Jurkat, Clone E6-1 (cell line): ENCODE data around the gene IFNG-AS1. TPM values are rescaled to one million over a fixed set of nuclear protein-coding genes. Genes with fewer than 3 reads are reported as not detected.

Experiments
- DNase-seq: peaks from one replicate; pipeline ENCODE4 v3.0.0-alpha.2; 2011; ENCODE audit warnings: low read depth, low spot score
- H3K4me3 ChIP-seq: 2 replicates; pipeline ENCODE4 v1.5.1; 2011; ENCODE audit warnings: mild to moderate bottlenecking, low read length, control low read depth, moderate library complexity
- polyA plus RNA-seq: library from polyadenylated mRNA; unstranded; fragments of >200 nt; gene quantifications from one replicate; pipeline ENCODE4 v1.2.1, GENCODE V29; 2012; ENCODE audit warnings: missing spikeins; ENCODE audit not compliant: insufficient read length, insufficient read depth

Gene IFNG-AS1
- polyA plus RNA-seq = not detected

DNA sequence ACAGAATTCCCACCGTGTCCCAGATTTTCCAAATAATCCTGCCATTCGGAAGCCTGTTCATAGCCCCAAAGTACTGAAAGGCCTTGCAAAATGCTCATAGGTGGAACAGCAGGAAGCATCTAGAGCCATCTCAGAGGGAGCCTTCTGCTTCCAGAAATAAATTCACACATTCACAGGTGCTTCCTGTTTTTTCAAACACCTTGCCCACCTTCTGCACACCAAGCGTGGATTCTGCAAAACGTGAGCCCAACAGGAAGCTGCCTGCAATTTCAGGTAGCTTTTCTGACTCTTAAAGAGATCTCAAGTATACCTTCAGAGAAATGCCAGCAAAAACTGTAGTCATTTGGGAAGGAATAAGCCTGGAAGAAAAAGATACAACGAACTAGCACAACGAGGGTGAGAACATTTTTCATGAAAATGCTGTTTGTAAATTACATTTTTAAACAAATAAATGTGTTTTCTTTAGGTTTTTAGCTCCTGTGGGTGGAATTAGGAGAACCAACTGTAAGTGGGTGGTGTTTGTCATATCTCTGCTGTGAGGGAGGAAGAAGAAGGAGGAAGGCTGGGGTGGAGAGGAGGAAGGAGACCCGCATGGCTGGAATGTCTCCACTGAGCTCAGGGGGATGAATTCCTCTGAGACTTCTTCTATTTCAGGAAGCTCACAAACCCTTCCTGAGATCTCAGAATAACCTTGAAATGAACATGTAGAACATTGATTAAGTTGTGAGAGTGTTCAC lies at the start of gene IFNG-AS1:
Gene IFNG-AS1 (plus strand): TSS at position 264 of the 737 bp plus-strand sequence.
- no peak within 1 kb of the TSS for H3K4me3 ChIP-seq
- DNase-seq = no peak

DNA sequence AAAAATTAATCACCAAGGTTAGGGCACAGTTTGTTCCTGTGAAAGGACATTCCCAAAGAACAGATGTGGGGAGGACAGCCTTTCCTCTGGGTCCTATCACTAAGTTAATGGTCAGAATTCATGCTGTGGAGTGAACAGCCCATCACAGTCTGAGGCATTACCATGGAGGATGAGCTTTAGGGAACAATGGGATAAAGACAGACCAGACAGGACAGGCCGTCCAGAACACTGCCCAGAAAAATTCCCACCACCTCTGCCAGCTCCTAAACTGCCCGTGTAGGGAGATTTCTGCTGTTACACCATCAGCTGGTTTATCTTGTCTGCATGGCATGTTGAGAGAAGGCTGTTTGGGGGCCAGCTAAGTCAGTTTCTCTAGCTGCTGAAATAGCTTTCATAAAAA lies 49.6 kb upstream of the IFNG-AS1 start:
- H3K4me3 ChIP-seq = no peak overlapping the region
- DNase-seq = no peak

DNA sequence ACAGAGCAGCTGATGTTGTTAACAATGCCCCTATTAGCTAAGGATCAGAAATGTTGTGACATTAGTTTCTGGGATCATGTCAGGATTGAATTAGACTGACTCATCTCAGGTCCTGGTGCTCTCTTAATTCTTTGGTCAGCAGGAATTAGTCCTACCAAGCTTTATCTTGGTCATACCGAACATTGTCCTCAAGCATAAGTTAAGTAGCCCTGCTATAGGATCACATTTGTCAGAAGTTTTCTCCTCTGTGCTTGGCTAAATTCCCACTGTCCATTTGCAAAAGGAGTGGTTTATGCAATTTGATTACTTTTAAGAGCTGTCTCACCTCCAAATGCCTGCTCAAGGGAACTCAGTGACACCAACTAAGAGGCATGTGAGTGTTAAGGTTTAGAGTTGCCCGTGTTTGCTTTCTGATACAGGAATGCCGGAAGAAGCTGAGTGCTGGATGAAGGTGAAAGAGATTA lies 48.4 kb upstream of the IFNG-AS1 start:
- no peak overlapping the region for H3K4me3 ChIP-seq
- no peak for DNase-seq

DNA sequence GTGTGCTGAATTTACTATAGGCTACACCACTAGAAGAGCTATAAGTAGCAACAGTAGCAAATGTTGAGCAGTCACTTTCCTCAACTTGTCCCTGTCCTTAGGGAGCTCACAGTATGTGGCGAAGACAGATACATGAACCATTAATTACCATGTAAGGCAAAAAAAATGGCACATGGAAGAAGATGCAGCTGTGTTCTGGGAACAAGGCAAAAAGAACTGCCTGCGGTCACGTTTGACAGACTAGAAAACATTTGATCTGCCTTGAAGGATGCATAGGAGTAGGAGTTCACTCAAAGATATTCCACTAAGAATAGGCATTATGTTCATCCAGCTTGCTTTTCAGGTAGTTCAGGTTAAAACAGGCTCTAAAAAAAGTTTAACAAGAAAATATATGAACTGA lies 46.5 kb upstream of the IFNG-AS1 start:
- no peak for DNase-seq
- H3K4me3 ChIP-seq = no peak overlapping the region

DNA sequence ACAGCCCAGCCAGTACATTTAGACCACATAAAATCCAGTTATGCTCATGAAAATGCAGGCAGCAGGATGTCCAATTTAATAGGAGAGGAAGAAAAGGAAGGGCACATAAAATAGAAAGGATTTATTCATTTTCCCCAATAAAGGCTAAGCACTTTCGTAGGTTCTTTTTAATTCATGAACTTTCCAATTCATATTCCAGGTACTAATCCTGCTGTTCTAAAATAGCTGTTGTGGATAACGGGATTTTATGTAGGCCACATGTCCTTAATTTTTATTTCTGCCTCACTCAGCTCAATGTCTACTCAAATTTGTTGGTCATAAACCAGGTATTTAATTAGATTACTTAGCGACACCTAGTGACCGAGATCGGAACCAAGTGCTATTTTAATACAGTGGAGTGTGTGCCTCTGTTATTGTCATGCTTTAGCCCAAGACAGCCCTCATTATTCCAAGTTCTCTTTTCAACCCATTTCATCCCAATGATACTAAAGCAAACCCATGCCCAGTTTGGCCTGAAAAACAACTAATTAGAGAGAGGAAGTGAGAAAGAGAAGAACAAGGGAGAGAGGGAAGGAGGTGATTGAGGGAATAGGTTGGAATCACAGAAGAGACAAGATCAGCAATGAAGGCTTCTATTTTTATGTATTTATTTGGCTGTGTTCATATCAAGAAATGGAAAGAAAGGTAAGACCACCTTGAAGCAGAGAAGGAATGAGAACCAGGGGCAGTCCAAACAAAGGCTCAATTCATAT lies 45.9 kb upstream of the IFNG-AS1 start:
- no peak overlapping the region for H3K4me3 ChIP-seq
- DNase-seq = peak; percentile 55

DNA sequence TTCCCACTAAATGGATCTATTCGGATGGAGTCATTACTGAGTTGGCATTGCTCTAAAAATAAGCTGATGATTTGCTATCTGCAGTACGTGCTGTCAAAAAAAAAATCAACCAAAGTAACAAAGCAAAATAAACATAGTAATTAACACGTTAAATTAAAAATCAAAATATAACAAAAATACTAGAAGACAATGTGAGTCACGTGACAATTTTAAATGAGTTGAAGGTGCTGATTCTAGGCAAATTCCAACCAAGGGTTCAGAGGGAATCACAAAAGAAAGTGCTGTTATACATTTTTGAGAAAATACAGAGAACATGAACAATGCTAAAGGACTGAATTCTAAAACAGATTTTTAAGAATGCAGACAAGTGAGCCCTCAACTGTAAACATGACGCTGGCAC lies 45.2 kb upstream of the IFNG-AS1 start:
- DNase-seq = no peak
- no peak overlapping the region for H3K4me3 ChIP-seq

DNA sequence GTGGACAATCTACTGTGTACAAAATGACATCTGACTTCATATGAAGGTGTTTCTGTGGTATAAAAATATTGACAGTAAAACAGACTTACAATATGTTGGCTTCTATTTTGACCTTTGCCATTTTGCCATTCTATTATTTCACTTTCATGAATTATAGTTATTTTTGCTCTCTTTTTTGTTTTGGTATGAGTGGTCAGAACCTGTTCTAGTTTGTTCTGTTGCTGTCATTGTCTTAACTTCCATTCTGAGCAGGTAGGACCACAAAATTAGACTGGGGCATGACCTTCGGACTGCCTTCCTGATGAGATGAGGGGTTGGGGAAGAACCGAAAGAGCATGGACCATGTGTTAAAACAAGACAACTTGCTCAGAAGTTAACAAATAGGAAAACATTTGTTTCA lies 36.5 kb upstream of the IFNG-AS1 start:
- DNase-seq = no peak
- H3K4me3 ChIP-seq = no peak overlapping the region

DNA sequence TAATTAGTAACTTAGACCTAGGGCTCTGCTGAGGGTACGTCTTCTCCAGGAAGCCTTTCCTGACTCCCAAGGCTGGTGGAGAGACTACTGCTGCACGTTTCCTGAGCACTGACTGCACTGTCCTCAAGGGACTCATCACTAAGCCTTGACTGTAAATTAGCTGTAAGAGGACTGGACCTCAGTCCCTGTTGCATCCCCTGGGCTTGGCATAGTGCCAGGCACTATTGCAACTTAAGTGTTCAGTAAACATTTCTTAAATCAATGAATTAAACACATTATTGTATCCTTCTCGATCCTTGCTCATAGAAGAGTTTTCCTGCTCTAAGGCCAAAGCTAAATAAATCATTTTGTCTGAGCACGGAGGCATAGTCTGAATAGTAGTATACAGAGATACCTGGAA lies 31.9 kb upstream of the IFNG-AS1 start:
- DNase-seq = no peak
- no peak overlapping the region for H3K4me3 ChIP-seq

DNA sequence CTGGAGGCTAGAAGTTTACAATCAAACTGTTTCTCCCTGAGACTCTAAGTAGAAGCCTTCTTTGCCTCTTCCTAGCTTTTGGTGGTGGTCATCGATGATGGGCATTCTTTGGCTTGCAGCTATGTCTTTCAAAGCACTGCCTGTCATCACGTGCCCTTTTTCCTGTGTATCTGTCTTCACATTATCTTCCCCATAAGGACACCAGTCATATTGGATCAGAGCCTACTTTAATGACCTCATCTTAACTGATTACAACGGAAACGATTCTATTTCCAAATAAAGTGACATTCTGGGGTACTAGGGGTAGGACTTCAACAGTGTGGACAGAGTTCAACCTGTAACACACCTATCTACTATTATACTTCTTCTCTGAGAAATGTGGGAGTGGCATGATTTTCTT lies 31.1 kb upstream of the IFNG-AS1 start:
- no peak for DNase-seq
- no peak overlapping the region for H3K4me3 ChIP-seq

DNA sequence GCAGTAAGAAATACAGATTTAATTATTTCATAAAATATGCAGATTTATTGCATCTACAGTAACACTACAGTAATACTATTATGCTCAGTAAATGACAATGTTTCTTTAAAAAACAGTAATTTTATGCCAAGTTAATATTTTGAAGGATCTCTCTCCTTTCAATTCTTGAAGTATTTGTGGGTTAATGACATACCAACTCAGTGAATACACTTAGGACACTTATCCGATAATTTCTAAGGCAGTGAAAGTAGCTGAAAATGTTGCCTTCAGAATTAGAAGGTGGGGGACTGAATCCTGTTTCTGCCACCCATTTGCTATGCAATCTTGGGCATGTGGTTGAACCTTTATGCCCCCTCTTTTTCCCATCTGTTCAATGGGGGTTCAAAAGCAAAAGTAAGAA lies 24.8 kb upstream of the IFNG-AS1 start:
- no peak overlapping the region for H3K4me3 ChIP-seq
- DNase-seq = no peak

DNA sequence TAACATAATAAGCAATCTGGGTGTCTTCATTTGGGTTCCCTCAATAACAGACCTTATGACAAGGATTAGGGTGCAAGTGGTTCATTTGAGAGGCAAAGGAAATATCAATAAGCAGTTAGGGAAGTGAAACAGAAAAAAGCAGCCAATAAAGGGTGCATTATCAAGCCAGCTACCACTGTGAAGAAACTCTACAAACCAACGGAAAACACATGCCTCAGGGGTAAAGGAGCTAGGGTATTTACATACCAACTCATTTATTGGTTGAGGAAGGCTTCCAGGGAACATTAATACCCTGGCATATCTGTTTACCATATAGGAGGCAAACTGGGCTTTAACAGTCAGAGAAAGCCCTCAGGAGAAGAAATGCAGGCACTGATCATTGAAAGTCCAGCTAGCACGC lies 22.7 kb upstream of the IFNG-AS1 start:
- DNase-seq = no peak
- no peak overlapping the region for H3K4me3 ChIP-seq

DNA sequence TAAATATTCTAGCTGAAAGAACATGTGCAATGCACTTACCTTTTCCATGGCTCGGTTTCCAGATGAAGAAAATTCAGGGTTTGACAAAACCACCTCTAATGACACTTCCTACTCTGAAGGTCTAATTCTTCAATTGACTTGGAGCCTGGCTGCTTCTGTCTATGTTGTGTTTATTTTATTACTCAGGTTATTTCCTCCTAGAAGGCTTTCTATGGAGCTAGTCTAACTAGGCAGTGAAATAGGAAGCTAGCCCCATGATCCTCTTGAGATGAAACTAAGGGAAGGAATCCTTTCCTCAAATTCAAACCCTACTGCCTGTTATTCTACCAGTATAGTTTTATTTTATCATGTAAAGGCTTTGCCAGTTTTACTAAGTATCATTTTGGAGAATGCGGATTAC lies 20.9 kb upstream of the IFNG-AS1 start:
- H3K4me3 ChIP-seq = no peak overlapping the region
- DNase-seq = no peak

DNA sequence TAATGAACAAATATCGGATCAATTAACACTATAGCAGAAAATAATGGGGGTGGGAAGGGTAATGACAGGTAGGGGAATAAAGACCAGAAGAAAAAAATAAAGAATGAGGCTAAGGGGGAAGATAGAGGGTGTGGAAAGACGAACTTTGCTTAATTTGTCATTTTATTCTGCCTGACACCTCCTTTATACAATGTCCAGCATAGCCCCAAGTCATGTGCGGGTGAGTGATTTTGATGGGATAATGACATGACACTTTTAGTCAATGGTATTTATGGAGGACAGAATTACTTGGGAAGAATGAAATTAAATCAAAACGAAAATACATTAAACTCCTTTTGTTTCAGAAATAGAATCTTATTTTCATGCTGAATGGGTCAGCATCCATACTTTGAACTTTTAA lies 20.5 kb upstream of the IFNG-AS1 start:
- DNase-seq = no peak
- no peak overlapping the region for H3K4me3 ChIP-seq

DNA sequence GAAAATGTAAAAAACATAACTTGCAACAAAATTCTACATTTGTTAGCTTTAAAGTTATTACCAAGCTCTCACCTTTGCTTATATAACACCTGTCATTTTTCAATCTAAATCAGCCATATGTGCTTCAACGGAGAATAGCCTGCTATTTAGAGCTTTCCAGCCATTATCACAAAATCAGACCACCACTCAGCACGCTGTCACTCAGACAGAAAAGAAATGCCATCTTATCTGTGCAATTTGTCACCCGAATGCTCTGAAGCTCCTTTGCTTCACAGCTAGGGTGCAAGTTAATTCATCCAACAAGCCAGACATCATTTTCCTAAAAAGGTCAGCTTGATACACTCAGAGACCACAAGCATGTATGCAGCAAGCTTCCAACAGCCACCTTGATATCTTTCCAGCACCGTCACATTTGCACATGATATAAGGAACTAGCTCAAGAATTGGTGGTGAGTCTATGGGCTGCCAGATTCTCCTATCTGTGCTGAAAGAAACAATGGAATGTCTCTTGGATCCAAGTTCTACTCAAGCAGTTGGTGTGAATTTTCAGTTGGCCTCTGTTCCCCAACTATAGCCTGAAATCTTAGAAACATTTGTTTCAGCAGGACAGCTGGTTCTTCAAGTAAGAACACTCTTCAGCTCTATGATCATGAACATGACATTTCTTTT lies 20.0 kb upstream of the IFNG-AS1 start:
- DNase-seq = no peak
- H3K4me3 ChIP-seq = no peak overlapping the region

DNA sequence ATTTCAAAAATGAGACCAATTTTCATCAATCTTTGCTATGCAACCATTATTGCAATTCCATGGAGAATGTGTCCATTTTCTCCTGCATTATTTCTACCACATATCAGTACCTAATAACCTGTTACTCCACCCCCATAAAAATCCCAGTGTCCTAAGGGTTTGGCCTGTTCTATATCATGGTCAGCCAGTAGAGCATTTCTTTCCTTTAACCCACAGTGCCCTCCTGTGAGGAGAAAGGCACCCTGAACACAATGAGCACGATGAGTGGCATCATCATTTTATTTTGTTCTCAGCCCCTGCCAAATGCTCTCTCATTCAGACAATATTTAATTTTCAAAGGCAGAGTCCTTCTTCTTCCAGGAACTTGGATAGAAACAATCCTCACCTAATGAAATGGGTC lies 11.6 kb upstream of the IFNG-AS1 start:
- DNase-seq = no peak

DNA sequence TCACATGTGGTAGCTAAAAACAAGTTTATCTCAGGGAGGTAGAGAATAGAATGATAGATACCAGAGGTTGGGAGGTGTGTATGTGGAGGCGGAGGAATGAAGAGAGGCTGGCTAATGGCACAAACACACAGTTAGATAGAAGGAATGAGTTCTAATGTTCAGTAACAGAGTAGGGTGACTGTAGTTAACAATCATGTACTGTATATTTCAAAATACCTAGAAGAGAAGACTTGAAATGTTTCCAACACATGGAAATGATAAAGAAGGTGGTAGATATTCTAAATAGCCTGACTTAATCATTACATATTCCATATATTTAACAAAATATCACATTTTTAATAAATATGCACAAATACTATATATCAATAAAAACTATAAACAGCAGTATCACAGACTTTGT lies 8.9 kb upstream of the IFNG-AS1 start:
- no peak for DNase-seq
- H3K4me3 ChIP-seq = no peak overlapping the region

More for the DNA sequence above, 11.6 kb upstream of the IFNG-AS1 start:
- H3K4me3 ChIP-seq = no peak overlapping the region

DNA sequence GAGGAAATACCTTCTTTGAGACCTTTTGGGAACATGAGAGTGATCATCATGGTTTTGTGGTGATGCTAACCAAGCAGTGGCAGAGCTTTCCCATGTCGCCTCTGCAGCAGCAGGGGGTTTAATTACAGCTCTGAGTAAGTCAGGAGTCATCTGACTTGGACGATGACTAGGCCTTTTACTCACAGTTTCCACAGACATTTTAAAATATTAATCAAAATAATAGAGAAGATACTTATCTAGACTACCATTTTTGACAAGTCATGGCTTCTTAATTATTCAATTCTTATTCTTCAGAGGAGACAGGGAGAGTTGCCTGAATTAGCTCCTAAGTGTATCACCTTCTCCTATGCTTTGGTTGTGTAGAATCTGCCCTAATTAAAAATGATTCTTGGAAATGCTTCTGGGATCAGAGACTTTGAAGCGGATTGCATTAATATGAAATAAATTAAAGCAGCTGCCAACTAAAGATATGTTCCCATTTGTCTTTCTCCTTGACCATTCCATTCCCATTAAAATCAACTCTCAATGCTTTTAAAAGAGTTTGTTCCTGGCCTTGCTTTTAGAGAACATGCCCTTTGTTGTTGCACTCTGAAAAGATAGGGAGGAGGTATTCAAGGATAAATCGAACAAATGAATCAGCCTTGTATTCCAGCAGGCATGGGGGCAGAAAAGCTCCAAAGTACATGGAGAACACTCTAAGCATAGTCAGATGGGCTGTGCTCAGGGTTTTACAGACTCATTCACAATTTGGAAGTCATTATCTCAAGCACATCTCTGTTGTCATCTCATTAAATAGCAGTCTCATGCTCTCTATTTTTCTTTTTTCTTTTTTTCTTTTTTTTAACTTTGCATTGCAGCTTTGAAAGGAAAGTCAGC lies 7.7 kb upstream of the IFNG-AS1 start:
- DNase-seq = no peak
- H3K4me3 ChIP-seq = no peak overlapping the region

DNA sequence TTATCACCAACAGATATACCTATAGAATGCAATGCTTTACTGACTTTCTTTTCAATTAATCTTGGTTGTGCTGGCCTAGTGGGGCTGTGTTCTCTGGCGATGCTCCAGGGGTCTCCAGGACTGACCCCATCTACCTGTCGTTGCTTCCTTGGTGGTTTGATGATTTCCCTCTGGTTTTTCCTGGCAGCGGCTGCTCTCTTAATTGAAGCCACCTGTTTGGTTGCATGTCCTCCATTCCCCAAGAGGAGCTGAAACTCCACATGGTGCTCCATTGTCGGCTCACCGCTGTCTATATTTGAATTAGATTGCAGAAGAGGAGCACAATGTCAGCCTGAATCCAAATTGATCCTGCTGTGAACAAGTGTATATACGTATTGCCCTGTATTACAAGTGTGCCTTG lies 7.1 kb upstream of the IFNG-AS1 start:
- no peak for DNase-seq
- no peak overlapping the region for H3K4me3 ChIP-seq

DNA sequence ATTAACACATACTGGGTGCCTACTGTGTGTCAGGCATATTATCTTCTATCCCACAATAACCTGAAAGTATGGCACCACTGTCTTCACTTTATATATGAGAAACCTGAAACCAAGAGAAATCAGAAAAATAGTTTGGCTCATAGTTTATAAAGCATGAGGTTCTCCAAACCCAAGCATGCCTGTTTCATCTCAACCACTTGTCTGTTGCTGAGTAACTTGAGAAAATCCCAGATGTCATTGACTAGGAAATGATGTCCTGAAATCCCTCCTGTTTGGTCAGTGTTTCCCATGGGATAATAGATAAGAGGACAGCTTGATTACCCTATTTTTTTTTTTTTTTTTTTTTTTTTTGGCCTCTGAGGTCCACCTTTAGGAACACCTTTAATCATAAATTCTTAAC lies 2.6 kb upstream of the IFNG-AS1 start:
- no peak for DNase-seq
- H3K4me3 ChIP-seq = no peak overlapping the region
